ENCODE measurements around the gene MEI1.
"Not testable (repeated sequence)": the region's sequence is repeated elsewhere in the genome, so short reads cannot be mapped to it uniquely, and the experiment has no call there.

DNA sequence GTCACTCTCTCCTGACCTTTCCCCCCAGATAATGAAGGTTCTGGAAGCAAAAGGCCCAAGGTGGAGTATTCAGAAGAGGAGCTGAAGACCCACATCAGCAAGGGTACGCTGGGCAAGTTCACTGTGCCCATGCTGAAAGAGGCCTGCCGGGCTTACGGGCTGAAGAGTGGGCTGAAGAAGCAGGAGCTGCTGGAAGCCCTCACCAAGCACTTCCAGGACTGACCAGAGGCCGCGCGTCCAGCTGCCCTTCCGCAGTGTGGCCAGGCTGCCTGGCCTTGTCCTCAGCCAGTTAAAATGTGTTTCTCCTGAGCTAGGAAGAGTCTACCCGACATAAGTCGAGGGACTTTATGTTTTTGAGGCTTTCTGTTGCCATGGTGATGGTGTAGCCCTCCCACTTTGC lies 35.7 kb upstream of the MEI1 start:
- TF ChIP-seq, protein P1, sequence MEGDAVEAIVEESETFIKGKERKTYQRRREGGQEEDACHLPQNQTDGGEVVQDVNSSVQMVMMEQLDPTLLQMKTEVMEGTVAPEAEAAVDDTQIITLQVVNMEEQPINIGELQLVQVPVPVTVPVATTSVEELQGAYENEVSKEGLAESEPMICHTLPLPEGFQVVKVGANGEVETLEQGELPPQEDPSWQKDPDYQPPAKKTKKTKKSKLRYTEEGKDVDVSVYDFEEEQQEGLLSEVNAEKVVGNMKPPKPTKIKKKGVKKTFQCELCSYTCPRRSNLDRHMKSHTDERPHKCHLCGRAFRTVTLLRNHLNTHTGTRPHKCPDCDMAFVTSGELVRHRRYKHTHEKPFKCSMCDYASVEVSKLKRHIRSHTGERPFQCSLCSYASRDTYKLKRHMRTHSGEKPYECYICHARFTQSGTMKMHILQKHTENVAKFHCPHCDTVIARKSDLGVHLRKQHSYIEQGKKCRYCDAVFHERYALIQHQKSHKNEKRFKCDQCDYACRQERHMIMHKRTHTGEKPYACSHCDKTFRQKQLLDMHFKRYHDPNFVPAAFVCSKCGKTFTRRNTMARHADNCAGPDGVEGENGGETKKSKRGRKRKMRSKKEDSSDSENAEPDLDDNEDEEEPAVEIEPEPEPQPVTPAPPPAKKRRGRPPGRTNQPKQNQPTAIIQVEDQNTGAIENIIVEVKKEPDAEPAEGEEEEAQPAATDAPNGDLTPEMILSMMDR (IDR thresholded peaks at IDR 0.05; ENCODE audit: poor library complexity) = not testable (repeated sequence)
- TF ChIP-seq EZH2 (IDR thresholded peaks at IDR 0.05; ENCODE audit: borderline replicate concordance) = not testable (repeated sequence)
